PC-9 (cell line): ENCODE data around the gene STK24.
"Not testable (repeated sequence)": the region's sequence is repeated elsewhere in the genome, so short reads cannot be mapped to it uniquely, and the experiment has no call there.

Experiments
- EZH2 ChIP-seq: fragments of 200-600 bp; sonication (generic); IDR thresholded peaks from 2 replicates; pipeline ENCODE4 v1.8.0; 2017; ENCODE audit warnings: antibody characterized with exemption, low read depth
- TF ChIP-seq, protein P1 (sequence below): fragments of 200-600 bp; sonication (generic); conservative IDR thresholded peaks from 2 replicates; pipeline ENCODE4 v1.6.1; 2017; ENCODE audit warnings: mixed run types, antibody characterized with exemption, mild to moderate bottlenecking, moderate library complexity

DNA sequence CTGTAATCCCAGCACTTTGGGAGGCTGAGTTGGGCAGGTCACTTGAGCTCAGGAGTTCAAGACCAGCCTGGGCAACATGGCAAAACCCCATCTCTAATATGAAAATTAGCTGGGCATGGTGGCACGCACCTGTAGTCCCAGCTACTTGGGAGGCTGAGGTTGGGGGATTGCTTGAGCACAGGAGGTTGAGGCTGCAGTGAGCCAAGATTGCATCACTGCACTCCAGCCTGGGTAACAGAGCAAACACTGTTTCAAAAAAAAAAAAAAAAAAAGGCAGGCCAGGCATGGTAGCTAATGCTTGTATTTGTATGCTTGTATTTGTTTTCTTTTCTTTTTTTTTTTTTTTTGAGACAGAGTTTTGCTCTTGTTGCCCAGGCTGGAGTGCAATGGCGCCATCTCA, 38.7 kb upstream of the STK24 start:
- TF ChIP-seq, protein P1, sequence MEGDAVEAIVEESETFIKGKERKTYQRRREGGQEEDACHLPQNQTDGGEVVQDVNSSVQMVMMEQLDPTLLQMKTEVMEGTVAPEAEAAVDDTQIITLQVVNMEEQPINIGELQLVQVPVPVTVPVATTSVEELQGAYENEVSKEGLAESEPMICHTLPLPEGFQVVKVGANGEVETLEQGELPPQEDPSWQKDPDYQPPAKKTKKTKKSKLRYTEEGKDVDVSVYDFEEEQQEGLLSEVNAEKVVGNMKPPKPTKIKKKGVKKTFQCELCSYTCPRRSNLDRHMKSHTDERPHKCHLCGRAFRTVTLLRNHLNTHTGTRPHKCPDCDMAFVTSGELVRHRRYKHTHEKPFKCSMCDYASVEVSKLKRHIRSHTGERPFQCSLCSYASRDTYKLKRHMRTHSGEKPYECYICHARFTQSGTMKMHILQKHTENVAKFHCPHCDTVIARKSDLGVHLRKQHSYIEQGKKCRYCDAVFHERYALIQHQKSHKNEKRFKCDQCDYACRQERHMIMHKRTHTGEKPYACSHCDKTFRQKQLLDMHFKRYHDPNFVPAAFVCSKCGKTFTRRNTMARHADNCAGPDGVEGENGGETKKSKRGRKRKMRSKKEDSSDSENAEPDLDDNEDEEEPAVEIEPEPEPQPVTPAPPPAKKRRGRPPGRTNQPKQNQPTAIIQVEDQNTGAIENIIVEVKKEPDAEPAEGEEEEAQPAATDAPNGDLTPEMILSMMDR, result not testable (repeated sequence)
- not testable (repeated sequence) for TF ChIP-seq EZH2
